Activated CD4-positive, alpha-beta T cell treated with anti-CD3 and anti-CD28 coated beads, Interleukin-2, amount 50 U/mL, for 4 hours (primary cell): Measurements from ENCODE around the gene MRGPRD.

Experiments used
- DNase-seq, 2 experiments: peaks; one replicate each; pipeline ENCODE4 v3.0.0-alpha.2; 2020

The MRGPRD gene

DNA sequence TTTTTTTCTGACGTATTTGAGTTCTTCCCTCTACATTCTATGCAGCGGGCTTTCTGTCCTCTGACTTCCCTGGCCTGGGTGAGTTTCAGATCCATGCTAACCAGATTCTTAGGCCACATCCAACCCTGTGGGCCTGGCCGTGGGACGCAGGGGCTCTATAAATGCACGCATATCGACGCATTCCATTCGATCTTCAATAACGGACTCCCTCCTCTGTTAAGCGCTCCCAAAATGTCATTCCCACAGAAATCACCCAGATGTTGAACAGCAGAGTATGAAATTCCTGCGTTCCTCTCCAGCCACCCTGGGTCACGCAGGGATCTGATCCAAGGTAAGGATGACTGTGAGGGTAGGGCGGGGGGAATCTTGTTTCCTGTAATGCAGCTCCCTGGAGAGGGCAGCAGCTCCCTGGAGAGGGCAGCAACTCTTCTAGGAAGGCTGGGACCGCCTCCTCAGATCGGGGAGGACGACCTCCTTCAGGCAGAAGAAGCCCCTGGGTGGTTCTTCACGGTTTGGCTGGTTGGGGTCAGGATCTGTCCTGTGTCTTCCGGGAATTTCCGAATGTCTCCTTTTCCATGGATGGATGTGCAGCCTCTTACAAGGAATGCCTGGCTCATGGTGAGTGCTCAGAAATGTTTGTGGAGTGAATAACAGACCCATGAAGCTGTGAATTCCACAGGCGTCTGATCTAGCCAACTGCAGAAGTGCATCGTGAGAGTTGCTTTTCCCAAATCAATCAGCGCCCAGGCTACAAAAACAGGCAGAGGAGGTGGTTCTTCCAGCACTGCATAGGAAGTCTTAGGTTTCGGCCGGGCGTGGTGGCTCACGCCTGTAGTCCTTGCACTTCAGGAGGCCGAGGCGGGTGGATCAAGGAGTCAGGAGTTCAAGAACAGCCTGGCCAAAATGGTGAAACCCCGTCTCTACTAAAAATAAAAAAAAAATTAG is 12.2 kb downstream of the MRGPRD start:
- DNase-seq: no peak

DNA sequence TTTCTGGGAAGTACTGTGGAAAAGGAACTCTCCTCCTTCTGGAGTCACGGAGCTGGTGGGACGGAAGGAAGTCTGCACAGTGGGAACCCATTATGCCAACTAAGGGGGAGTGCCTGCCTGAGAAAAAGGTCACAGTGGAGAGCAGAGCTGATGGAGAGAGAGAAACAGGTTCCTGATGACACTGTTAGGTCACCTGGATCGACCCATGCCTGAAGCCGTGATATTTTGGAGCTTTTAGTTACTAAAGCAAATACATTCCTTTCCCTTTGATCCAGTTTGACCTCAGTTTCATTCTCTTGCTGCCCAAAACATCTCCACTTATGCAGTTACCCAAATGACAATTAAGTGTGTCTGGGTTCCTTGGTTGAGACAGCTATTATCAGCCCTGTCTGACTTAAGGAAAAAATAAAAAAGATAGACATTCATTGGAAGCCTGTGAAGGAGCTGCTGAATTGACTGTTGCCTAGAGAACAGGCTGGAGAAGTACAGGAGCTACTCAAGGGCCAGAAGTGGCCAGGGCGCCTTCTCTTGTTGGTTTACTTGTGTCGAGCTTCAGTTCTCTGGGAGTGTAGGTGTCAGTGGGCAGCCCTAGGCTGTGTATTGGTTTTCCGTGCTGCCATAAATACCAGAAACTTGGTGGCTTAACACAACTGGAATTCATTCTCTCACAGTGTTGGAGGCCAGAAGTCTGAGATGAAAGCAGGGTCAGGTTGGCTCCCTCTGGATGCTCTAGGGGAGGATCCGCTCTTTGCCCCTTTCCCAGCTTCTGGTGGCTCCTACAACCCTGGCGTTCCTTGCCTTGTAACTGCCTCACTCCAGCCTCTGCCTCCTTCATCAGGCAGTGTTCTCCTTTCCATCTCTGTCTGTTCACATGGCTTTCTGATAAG is 13.6 kb downstream of the MRGPRD start:
- no peak for DNase-seq

DNA sequence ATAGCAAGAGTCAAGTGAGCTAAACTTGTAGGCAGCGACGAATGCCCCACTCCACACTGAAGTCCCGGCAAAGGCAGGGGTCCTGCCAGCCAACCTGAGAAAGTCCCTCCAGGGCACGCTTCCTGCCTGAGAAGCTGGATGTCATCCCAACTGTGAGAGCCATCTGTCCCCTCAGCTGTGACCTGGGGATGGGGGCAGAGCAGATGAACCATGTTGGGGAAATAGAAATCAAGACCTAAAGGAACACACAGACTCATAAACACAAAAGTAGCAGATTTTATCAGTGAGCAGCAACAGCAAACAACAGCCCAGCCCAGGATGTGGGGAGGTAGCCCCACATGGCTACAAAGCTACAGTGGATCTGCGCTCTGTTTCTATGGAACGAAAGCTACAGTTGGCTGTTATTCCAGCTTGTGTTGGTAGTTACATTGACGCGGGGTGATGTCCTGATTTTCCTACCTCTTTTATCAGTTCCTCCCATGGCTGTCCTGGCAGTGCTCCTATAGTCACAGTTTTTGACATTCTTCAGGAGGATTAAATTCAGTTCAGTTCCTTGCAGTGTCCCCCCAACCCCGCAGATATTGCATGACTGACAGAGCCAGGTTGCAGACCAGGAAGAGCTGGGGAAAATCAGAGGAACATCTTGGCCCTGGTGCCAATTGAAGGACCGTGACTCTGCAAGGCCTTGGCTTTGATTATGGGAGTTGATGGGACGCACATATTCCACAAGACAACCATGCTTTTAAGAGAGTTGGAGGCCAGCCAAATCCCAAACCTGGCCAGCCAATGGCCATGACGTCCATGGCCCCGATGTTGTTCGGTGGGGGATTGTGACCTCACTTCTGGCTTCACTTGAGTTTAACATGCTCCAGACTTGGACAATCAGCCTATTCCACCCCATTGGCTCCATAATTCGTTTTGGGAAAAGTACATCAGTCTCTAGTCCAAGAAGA is 14.6 kb downstream of the MRGPRD start:
- no peak for DNase-seq

DNA sequence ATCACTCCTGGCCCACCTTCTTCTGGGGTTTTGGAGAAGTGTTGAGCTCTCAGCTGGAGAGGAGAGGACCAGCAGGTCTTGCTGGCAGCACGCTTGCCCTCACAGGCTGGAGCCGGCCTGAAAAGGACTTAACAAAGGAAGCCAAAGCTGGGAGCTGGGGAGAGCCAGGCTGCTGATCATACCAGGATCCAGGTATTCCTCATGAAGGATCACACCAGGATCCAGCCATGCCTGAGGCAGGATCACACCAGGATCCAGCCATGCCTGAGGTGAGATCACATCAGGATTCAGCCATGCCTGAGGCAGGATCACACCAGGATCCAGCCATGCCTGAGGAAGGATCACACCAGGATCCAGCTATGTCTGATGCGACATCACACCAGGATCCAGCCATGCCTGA is 17.0 kb downstream of the MRGPRD start:
- DNase-seq: no peak

DNA sequence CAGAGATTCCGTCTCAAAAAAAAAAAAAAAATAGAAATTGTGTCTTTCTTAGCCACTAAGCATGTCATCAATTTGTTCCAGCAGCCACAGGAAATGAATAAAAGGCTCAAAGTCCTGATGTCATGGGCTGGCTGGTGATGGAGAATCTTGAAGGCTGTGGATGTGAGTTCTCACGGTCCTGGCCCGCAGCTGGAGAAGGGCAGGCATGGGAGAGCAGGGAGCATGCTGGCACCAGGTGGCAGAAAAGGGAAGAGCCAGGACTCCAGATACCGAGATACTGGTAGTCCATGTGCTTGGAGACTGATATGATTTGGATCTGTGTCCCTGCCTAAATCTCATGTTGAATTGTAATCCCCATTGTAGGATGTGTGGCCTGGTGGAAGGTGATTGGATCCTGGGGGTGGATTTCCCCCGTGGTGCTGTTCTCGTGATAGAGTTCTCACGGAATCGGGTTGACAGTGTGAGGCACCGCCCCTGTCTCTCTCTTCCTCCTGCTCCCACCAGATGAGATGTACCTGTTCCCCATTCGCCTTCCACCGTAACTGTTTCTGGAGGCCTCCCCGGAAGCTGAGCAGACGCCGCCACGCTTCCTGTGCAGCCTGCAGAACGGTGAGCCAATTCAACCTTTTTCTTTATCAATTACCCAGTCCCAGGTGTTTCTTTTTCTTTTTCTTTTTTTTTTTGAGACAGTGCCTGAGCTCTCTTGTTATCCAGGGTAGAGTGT is 18.1 kb downstream of the MRGPRD start:
- DNase-seq: peak; percentile 12 to 21

DNA sequence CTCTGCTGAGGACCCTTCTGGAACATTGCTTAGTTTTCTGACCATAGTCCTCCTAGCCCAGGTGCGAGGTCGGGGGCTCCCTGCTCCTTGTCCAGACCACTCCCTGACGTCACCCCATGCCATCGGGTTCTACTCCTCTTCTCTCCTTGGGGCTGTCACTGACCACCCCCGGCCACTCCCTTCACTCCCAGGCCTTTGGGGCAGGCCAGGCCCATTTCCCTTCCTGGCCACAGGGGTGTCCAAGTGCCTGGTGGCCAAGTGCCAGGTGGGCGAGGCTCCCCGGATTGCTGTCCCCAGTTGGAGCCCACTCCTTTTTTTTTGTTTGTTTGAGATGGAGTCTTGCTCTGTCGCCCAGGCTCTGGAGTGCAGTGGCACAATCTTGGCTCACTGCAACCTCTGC is 19.5 kb downstream of the MRGPRD start:
- DNase-seq: no peak

DNA sequence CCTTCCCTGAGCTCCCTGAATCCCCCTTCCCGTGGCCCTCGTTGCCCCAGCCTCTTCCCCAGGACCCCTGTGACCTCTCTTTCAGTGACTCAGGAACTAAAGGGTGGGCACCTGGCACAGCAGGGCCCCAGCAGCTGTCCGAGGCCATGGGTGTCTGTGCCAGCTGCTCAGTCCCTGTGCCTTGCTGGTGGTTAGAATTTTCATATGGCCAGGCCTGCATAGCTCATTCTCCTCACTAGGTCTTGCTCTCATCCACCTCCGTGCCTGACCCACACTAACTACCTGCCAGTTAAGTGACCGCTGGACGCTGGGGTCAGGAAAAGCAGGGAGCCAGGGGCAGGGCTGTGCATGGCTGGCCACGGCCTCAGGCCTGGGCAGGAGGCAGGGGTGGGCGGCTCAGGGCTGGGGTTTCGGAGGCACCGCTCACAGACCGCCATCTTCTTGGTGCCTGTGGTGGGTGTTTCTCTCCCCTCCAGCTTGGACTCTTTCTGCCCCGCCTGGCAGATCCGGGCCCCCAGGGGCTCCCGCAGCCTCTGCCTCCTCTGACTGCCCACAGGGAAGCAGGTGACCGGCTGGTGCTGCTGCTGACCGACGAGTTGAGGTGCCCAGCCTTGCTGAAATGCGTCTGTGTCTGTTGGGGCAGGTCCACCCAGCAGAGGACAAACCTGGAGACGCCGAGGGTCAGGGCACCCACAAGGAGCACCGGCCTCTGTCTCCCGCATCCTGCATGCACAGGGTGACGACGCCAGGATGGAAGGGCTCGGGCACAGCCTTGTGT is 20.3 kb downstream of the MRGPRD start:
- no peak for DNase-seq

DNA sequence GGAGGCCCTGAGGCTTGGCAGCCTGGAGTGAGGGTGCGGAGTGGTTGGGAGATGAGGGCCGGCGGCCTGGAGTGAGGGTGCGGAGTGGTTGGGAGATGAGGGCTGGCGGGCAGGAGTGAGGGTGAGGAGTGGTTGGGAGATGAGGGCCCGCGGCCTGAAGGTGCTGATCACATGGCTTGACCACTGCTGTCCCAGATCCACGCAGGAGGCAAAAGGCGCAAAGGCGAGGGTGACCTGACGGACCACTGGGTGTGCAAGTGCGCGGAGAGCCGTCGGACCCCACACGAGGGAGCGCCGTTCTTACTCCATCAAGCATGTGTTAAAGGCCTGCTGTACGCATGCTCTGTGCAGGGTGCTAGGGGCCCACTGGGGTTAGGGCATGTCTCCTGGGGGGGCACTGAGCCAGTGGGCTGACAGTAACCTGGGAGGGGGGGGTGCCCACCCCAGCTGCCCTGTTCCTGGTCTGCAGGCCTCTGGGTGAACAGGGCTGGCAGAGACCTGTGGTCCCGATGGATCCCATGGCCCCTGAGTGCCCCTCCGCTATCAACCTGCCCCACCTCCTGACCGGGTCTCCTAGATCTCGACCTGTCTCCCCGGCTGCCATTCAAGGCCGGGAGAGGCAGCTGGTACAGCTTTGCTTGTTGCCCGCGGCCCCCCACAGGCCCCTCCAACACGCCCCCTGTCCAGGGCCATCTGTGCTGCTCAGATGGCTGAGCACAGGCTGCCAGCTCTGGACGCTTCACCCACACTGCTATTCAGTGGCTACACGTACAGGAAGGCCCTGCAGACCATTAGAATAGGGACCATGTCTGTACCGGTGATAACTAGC is 21.1 kb downstream of the MRGPRD start:
- no peak for DNase-seq

DNA sequence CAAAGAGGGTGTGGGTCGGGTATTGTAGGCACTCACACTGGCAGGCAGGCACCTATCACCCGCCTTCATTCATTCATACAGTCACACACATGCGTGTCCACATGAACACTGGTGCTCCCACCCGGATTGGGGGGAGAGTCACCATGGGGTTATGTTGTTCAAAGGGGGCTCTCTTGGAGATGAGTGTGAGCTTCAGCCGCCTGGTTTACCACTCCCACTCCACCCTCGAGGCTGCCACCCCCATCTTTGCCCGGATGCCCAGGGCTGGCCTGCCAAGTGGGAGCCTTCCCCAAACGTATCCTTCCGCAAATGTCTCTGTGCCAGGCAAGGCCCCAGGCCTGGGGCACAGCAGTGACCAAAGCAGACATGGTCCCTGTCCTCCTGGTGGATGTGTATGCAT is 22.6 kb downstream of the MRGPRD start:
- DNase-seq: no peak

DNA sequence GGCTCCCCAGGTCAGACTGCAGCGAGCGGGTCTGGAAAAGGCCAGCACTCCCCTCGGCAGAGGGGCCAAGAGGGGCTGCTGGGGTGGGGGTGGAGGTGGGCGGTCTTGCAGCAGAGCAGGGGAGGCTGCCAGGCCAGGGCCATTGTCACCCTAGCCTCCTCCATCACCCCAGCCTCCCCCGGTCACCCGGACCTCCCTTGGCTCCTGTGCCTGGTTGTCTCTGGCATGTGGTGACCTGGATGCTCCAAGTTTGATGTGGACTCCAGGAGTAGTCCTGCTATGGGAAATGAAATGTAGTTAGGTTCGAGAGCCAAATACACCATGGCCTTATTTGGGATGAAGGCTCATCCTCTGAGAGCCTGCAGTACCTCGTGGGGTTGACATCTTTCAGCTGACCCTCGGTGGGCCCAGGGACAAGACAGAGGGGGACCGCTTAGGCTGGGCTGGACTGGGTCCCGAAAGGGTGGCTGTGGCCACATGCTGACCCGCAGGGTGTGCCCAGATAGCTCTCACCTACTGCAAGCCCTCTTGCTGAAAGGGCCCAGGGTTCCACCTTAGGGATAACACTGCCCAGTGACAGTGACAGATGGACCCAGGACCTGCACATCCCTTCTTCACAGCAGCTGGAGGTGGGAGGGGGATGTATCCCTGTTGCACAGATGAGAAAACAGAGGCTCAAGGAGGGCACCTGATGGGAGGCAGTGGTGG is 24.1 kb downstream of the MRGPRD start:
- DNase-seq: no peak

DNA sequence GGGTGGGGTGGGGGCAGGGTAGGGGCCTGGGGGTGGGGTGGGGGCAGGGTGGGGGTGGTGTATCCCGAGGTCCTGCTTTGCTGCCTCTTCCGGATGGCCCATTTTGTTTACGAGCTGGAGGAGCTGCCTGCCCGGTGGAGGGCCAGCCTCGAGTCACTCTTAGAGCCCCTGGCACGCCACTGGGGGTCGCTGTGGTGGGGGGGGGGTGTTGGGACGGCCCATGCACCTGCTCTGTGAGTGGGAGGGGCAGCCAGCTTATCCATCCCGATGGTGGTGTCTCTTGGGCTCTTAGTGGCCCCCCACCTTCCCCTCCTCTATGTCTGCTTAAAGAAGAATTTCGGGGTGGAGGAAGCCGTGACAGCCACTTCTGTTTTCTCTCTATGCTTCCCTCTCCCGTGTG is 24.6 kb downstream of the MRGPRD start:
- peak; percentile 13 to 25 for DNase-seq

DNA sequence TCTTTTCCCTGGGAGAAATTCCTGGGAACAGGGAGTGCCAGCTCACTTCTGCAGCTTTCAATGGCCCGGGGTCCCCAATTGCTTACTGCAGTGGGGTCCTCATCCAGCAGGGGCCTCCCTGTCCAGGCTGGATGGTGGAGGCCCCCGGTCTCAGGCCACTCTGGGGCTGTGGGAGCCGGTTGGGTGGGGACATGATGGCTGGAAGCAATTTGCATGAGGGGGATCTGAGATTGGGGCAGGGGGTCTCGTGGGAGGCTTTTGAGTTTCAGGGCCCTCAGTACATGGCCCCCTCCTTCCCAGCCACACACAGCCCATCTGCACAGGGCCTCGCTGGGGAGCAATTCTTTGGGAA is 25.2 kb downstream of the MRGPRD start:
- no peak for DNase-seq

DNA sequence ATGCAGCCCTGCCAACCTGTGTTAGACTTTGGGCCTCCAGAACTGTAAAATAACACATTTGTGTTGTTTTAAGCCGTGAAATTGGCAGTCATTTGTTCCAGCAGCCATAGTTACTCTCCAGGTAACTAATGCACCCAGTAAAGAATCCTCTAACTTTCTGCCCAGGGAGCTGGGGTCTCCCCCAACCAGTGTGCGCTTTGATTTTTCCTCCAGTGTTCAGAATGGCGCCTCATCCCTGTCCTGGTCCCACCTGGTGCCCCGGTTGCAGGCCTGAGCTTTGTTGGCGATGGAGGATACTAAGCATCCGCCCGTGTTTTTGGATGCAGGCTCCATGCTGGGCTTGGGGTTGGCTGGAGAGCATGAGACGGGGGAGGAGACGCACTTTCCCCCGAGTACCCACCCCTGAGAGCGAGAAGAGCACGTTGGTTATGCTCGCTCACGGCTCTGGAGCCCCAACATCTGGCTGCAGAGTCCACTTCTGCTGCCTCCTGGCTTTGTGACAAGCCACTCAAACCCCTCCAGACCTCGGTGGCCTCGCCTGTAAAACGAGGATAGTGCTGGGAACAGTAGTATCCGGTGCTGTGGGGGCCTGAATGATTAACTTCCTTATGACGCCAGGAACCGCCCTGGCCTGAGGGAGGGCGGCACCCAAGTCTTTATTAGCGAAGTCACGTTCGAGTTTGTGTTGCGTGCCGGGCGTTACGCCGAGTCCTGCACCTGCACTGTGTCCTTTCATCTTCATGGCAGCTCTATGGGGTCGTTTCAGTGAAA is 25.8 kb downstream of the MRGPRD start:
- DNase-seq: no peak

DNA sequence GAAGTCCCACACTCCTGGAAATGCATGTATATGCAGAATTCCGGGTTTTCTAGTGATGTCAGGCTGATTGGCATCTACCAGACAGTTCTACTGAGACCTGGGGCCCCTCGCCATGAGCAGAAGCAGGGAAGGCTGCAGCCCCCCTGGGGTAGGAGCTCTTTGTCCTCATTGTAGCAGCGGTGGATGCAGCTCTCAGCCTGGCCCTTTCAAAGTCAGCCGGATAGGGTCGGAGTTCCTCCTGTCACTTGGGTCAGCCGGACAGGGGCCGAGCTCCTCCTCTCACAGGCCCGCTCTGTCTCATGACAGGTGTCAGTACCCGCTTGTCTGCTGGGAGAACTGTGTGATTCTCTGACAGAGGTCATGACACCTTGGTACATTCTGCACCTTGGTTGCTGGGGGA is 30.0 kb downstream of the MRGPRD start:
- no peak for DNase-seq

DNA sequence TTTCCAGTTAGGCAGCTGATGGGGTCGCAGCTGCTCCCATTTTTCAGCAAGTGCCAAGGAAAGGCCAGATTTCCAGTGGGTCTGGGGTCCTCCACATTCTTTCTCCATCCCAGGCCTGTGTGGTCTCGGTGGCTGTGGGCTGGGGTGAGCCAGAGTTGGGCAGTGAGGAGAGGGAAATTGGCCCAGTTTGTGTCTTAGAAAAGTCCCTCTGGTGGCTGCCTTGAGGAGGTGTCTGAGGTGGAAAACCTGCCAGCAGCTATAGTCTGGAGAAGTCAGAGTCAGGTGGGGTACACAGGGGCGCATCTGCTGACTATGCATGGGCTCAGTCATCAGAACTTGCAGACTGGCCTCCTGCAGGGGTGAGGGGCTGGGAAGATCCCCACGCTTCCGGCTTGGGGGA is 30.5 kb downstream of the MRGPRD start:
- no peak for DNase-seq

DNA sequence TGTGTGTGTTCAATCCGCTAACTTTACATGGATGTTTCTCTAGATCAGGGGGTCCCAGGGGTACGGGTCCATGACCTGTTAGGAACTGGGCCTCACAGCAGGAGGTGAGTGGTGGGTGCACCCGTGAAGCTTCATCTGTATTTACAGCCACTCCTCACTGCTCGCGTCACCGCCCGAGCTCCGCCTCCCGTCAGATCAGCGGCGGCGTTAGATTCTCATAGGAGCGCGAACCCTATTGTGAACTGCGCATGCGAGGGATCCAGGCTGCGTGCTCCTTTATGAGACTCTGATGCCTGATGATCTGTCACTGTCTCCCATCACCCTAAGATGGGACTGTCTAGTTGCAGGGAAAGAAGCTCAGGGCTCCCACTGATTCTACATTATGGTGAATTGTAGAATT is 31.9 kb downstream of the MRGPRD start:
- DNase-seq: no peak

DNA sequence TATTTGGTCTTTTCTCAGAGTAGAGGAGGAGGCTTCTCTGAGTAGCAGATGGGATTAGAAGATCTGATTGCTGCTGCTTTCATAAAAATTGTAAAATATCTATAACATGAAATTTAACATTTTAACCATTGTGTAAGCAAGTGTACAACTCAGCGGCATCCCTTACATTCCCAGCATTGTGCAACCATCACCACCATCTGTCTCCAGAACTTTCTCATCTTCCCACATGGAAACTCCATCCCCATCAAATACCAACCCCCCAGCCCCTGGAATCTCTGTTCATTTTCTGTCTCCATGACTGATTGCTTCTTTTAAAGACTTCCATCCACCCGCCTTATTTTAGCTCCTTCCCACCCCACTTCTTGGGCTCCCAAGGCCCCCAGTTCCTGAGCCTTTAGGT is 32.3 kb downstream of the MRGPRD start:
- DNase-seq: no peak

DNA sequence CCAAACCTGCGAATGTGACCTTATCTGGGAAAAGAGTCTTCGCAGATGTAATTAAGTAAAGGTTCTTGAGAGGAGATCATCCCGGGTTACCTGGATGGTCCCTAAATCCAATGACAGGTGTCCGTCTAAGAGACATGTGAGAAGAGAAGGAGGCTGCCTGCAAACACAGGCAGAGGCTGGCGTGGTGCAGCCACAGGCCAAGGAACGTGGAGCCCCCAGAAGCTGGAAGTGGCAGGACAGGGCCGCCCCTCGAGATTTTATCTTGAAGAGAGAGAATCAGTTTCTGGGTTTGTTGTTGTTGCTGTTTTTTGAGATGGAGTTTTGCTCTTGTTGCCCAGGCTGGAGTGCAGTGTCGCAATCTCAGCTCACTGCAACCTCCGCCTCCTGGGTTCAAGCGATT is 33.6 kb downstream of the MRGPRD start:
- no peak for DNase-seq
